GM12878 (cell line): ENCODE measurements around the gene SERPINB5. TPM values are rescaled to one million over a fixed set of nuclear protein-coding genes. Genes with fewer than 3 reads are reported as not detected.

Source experiments
- ATAC-seq: fragments of 200-7000 bp; cut with Tn5 transposase; 3 replicates; pipeline ENCODE4 v1.9.1; 2020; ENCODE audit warnings: mild to moderate bottlenecking, moderate library complexity
- BruUV-seq: library from RNA; stranded (reverse); fragments of 400-500 nt; replicated peaks from 2 replicates; lab custom pipeline; 2021; lab: Mats Ljungman, UMichigan
- CTCF ChIA-PET: fragments of 300-600 bp; sonication (Branson Sonifier 250); formaldehyde crosslinking; extraction: SDS; loops from one replicate; lab custom pipeline; 2021; ENCODE audit warnings: inconsistent platforms; lab: Yijun Ruan, JAX
- POLR2A ChIA-PET: fragments of 350-600 bp; formaldehyde crosslinking; extraction: SDS; loops from one replicate; lab custom pipeline; 2021; ENCODE audit warnings: inconsistent platforms; lab: Charles Lee
- RAD21 ChIA-PET: fragments of 300-600 bp; sonication (Branson Sonifier 250); formaldehyde crosslinking; loops from one replicate; lab custom pipeline; 2023; ENCODE audit warnings: antibody characterized with exemption; ENCODE audit not compliant: unreplicated experiment; lab: Charles Lee
- SMC1A ChIA-PET: fragments of 300-600 bp; sonication (Branson Sonifier 250); formaldehyde crosslinking; loops from one replicate; lab custom pipeline; 2023; ENCODE audit not compliant: unreplicated experiment, uncharacterized antibody; lab: Charles Lee
- DNase-seq: peaks from one replicate; pipeline ENCODE4 v3.0.0-alpha.2; 2011; ENCODE audit warnings: low read depth, low spot score
- FAIRE-seq: peaks from 3 replicates; lab custom pipeline; 2011; peaks lifted over from hg19 to GRCh38; lab: Jason Lieb, UNC
- H2AFZ ChIP-seq: 2 replicates; pipeline ENCODE4 v1.6.0; 2011; ENCODE audit warnings: low read depth, low read length, control low read depth; ENCODE audit not compliant: control insufficient read depth
- H3K27ac ChIP-seq: 2 replicates; pipeline ENCODE4 v1.5.1; 2011; ENCODE audit warnings: control low read depth; ENCODE audit not compliant: control insufficient read depth, insufficient read depth
- H3K27me3 ChIP-seq, 2 experiments: replicated peaks in 1 of 2; 2 replicates each; pipeline versions ENCODE4 v1.6.0 to v1.6.1; 2011; ENCODE audit warnings: low read length in 1 of 2; ENCODE audit not compliant: control insufficient read depth in 2 of 2, insufficient read depth in 2 of 2
- H3K36me3 ChIP-seq, 2 experiments: 2 replicates each; pipeline ENCODE4 v1.5.1; 2011; ENCODE audit warnings: low read length in 1 of 2; ENCODE audit not compliant: control insufficient read depth in 2 of 2, insufficient read depth in 2 of 2
- H3K4me1 ChIP-seq: 2 replicates; pipeline ENCODE4 v1.6.1; 2011; ENCODE audit warnings: mild to moderate bottlenecking, low read length, moderate library complexity, mixed read lengths; ENCODE audit not compliant: control insufficient read depth, insufficient read depth
- H3K4me2 ChIP-seq: 2 replicates; pipeline ENCODE4 v1.6.0; 2011; ENCODE audit warnings: control low read depth; ENCODE audit not compliant: control insufficient read depth, insufficient read depth
- H3K4me3 ChIP-seq: fragments of 200-600 bp; sonication (generic); 2 replicates; pipeline ENCODE4 v1.5.1; 2016
- H3K79me2 ChIP-seq: 2 replicates; pipeline ENCODE4 v1.6.0; 2011; ENCODE audit warnings: low read length; ENCODE audit not compliant: control insufficient read depth, insufficient read depth
- H3K9ac ChIP-seq: 2 replicates; pipeline ENCODE4 v1.8.0; 2011; ENCODE audit warnings: low read length, control low read depth, mixed read lengths; ENCODE audit not compliant: control insufficient read depth, insufficient read depth
- H3K9me3 ChIP-seq: replicated peaks from 3 replicates; pipeline ENCODE4 v1.5.1; 2011; ENCODE audit warnings: mild to moderate bottlenecking, low read length; ENCODE audit not compliant: control insufficient read depth, insufficient read depth
- H4K20me1 ChIP-seq: 2 replicates; pipeline ENCODE4 v1.6.0; 2011; ENCODE audit not compliant: control insufficient read depth, insufficient read depth
- EED ChIP-seq: sonication (generic); IDR thresholded peaks from 2 replicates; pipeline ENCODE4 v1.6.1; 2016; ENCODE audit warnings: antibody characterized with exemption, low read depth
- NFYA ChIP-seq: IDR thresholded peaks from 2 replicates; pipeline ENCODE4 v1.6.1; 2011; ENCODE audit warnings: low read depth, mild to moderate bottlenecking, low read length, improper control_type of control experiment, borderline replicate concordance
- SUPT20H ChIP-seq: IDR thresholded peaks from 2 replicates; pipeline ENCODE4 v1.6.1; 2011; ENCODE audit warnings: low read depth, mild to moderate bottlenecking, low read length, moderate library complexity, borderline replicate concordance; ENCODE audit not compliant: control insufficient read depth
- ZNF24 ChIP-seq: fragments of 450-650 bp; IDR thresholded peaks from 2 replicates; pipeline ENCODE4 v1.6.1; 2017; ENCODE audit warnings: antibody characterized with exemption, mild to moderate bottlenecking
- WGBS: methylation state at CpG from one replicate; pipeline ENCODE4 v1.1.6; 2016; ENCODE audit warnings: low lambda C conversion rate; ENCODE audit not compliant: insufficient replicate concordance, insufficient coverage; ENCODE audit errors: missing lambda C conversion rate; 5-methylcytosine and 5-hydroxymethylcytosine counted together
- in situ Hi-C: fragments of 300-500 bp; cut with MboI; formaldehyde crosslinking; loops from 9 replicates; pipeline ENCODE4 v1.14.3; 2018; ENCODE audit warnings: mixed read lengths
- intact Hi-C: fragments of 100-400 bp; cut with micrococcal nuclease; formaldehyde crosslinking; loops from one replicate; pipeline ENCODE4 v1.14.2; 2022; ENCODE audit not compliant: unreplicated experiment
- polyA plus RNA-seq, 11 experiments: library from polyadenylated mRNA; depleted of rRNA in 4 of 11; unstranded in 6 of 11; stranded (reverse) in 5 of 11; fragments of >200 nt; fragmentation: Nextera tagmentation in 4 of 11; fragmentation: Illumina TruSeq in 1 of 11; extraction: Ambion mirVana in 4 of 11; extraction: Trizol in 1 of 11; gene quantifications; 1 replicate in 1 of 11; 2 replicates in 10 of 11; pipeline versions ENCODE4 v1.2.1 to v1.2.3, GENCODE V29; 2011 to 2016; ENCODE audit warnings: inconsistent platforms in 2 of 11, missing spikeins in 2 of 11, low read depth in 1 of 11
- total RNA-seq, 4 experiments: library from RNA; depleted of rRNA in 3 of 4; stranded (reverse); fragments of >200 nt in 3 of 4; fragmentation: Illumina TruSeq in 1 of 4; extraction: Trizol in 1 of 4; gene quantifications; 2 replicates each; pipeline versions ENCODE4 v1.2.1 to v1.2.3, GENCODE V29; 2013 to 2021
- TF ChIP-seq, protein P1 (sequence below): fragments of 450-650 bp; IDR thresholded peaks from 2 replicates; pipeline ENCODE4 v1.6.1; 2017; ENCODE audit warnings: mild to moderate bottlenecking, low read depth, inconsistent platforms; ENCODE audit not compliant: poor library complexity, severe bottlenecking

SERPINB5 gene
- total and polyA plus RNA-seq, 10 of the 15 experiments (the other 5 are each of a cell fraction or from before 2014, with no cell fraction given), result 0.03 to 0.04 TPM; not detected in 8

GRCh38 chr18:63506336-63506646 is 29.5 kb downstream of the SERPINB5 start (continued):
- no peak for TF ChIP-seq SUPT20H
- TF ChIP-seq NFYA, result no peak
- TF ChIP-seq, protein P1, sequence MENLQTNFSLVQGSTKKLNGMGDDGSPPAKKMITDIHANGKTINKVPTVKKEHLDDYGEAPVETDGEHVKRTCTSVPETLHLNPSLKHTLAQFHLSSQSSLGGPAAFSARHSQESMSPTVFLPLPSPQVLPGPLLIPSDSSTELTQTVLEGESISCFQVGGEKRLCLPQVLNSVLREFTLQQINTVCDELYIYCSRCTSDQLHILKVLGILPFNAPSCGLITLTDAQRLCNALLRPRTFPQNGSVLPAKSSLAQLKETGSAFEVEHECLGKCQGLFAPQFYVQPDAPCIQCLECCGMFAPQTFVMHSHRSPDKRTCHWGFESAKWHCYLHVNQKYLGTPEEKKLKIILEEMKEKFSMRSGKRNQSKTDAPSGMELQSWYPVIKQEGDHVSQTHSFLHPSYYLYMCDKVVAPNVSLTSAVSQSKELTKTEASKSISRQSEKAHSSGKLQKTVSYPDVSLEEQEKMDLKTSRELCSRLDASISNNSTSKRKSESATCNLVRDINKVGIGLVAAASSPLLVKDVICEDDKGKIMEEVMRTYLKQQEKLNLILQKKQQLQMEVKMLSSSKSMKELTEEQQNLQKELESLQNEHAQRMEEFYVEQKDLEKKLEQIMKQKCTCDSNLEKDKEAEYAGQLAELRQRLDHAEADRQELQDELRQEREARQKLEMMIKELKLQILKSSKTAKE, result no peak

GRCh38 chr18:63508596-63508995 is 31.8 kb downstream of the SERPINB5 start:
- no peak for ATAC-seq
- H3K9me3 ChIP-seq, result no peaks in the 10 kb centered on the region
- in situ Hi-C loops, result loop anchor here (25.0 kb wide), 1 partner anchor 479 kb away; no protein-coding TSS in a partner anchor
- intact Hi-C loops, result no loop called here
- no peak for DNase-seq
- H3K79me2 ChIP-seq, result no peaks in the 10 kb centered on the region
- no peak overlapping the region for H3K27ac ChIP-seq
- H3K36me3 ChIP-seq, result no peaks in the 10 kb centered on the region
- H4K20me1 ChIP-seq, result no peaks in the 10 kb centered on the region
- FAIRE-seq, result no peak
- CTCF ChIA-PET, result interaction anchor here (0.7 to 9.3 kb wide), 7 partner anchors 10 to 1378 kb away, joined by 3 to 91 read pairs (median 4); no protein-coding TSS in a partner anchor
- no peak overlapping the region for H2AFZ ChIP-seq
- SMC1A ChIA-PET, result interaction anchor here (1.6 to 4.2 kb wide), 2 partner anchors 9 to 16 kb away, joined by 4 to 18 read pairs; no protein-coding TSS in a partner anchor
- H3K27me3 ChIP-seq, result 0 out of 4 replicates have a peak, but pooled peaks cover 0 to 1% of the 10 kb centered on the region in 2 experiments
- no peak overlapping the region for H3K4me3 ChIP-seq
- H3K9ac ChIP-seq, result no peak overlapping the region
- no peaks in the 10 kb centered on the region for H3K4me1 ChIP-seq
- WGBS, result 2% methylated on average over 3 of the region's 3 CpGs
- no peak overlapping the region for H3K4me2 ChIP-seq
- BruUV-seq, result no TSS peak
- RAD21 ChIA-PET, result interaction anchor here (1.3 kb wide), 1 partner anchor 9 kb away, joined by 5 read pairs; no protein-coding TSS in a partner anchor
- POLR2A ChIA-PET, result no interaction called here
- TF ChIP-seq ZNF24, result no peak
- no peak for TF ChIP-seq EED
